ENCODE results near the gene ERBB4.

DNA sequence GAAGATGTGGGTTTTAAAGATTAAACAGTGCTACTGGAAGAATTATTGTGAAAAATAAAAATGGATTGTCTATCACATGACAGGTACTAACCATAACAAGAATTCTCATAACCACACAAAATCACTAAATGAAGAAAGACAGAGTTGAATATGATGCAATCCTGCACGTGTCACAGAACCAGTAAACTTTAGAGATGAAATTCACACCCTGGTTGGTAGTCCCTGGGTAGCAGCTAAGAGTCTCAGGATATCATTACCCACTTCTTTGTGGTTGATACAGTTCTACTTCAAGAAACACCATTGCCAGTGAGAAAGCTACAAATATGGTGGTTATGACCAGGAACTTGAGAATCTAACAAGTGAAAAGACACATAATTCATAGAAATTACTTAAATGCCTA, 450.2 kb downstream of the ERBB4 start:
- TF ChIP-seq, protein P1, sequence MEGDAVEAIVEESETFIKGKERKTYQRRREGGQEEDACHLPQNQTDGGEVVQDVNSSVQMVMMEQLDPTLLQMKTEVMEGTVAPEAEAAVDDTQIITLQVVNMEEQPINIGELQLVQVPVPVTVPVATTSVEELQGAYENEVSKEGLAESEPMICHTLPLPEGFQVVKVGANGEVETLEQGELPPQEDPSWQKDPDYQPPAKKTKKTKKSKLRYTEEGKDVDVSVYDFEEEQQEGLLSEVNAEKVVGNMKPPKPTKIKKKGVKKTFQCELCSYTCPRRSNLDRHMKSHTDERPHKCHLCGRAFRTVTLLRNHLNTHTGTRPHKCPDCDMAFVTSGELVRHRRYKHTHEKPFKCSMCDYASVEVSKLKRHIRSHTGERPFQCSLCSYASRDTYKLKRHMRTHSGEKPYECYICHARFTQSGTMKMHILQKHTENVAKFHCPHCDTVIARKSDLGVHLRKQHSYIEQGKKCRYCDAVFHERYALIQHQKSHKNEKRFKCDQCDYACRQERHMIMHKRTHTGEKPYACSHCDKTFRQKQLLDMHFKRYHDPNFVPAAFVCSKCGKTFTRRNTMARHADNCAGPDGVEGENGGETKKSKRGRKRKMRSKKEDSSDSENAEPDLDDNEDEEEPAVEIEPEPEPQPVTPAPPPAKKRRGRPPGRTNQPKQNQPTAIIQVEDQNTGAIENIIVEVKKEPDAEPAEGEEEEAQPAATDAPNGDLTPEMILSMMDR (IDR thresholded peaks at IDR 0.05): no peak
- TF ChIP-seq POLR2AphosphoS5 (IDR thresholded peaks at IDR 0.05) (no peak), POLR2A (IDR thresholded peaks at IDR 0.05) (no peak), EP300 (IDR thresholded peaks at IDR 0.05) (no peak)
